PC-3 (cell line): Measurements from ENCODE around the gene SWT1.

ENCODE experiments used
- EZH2phosphoT487 ChIP-seq: fragments of 300-600 bp; sonication (generic); IDR thresholded peaks from 2 replicates; pipeline ENCODE4 v1.6.1; 2018; ENCODE audit warnings: mild to moderate bottlenecking, antibody characterized with exemption, low read length, borderline replicate concordance
- TF ChIP-seq, protein P1 (sequence below): fragments of 300-600 bp; sonication (generic); conservative IDR thresholded peaks from 2 replicates; pipeline ENCODE4 v1.5.1; 2017; ENCODE audit warnings: antibody characterized with exemption, low read depth, mild to moderate bottlenecking, low read length

DNA sequence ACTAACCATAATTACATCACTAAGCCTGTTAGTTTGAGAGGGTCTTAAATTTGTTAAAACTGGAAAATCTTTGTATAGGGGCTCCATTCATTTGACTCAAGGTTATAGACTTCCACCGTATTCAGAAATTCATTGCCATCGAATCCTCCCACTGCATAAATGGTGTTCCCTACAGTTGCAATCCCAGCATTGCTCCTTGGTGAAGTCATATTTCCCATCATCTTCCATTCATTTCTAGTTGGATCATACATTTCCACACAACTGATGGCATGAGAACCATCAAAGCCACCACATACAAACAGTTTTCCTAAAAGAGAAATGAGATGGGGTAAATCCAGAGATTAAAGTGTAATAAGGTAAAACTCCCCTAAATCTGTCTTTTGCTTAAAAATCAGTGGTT lies 141.0 kb downstream of the SWT1 start:
- TF ChIP-seq, protein P1, sequence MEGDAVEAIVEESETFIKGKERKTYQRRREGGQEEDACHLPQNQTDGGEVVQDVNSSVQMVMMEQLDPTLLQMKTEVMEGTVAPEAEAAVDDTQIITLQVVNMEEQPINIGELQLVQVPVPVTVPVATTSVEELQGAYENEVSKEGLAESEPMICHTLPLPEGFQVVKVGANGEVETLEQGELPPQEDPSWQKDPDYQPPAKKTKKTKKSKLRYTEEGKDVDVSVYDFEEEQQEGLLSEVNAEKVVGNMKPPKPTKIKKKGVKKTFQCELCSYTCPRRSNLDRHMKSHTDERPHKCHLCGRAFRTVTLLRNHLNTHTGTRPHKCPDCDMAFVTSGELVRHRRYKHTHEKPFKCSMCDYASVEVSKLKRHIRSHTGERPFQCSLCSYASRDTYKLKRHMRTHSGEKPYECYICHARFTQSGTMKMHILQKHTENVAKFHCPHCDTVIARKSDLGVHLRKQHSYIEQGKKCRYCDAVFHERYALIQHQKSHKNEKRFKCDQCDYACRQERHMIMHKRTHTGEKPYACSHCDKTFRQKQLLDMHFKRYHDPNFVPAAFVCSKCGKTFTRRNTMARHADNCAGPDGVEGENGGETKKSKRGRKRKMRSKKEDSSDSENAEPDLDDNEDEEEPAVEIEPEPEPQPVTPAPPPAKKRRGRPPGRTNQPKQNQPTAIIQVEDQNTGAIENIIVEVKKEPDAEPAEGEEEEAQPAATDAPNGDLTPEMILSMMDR: no peak
- TF ChIP-seq EZH2phosphoT487: no peak
